NCI-H748 (cell line): Measurements from ENCODE around the gene ITSN1.
"Not testable (repeated sequence)": the region's sequence is repeated elsewhere in the genome, so short reads cannot be mapped to it uniquely, and the experiment has no call there.

Source experiments
- DNase-seq: peaks from one replicate; lab custom pipeline; 2025; ENCODE audit not compliant: unreplicated experiment; lab: John Stamatoyannopoulos, UW

The ITSN1 gene

GRCh38 chr21:33856893-33857527 is 214.7 kb downstream of the ITSN1 start:
- no peak for DNase-seq

- no peak for DNase-seq
Measured at GRCh38 chr21:33857846-33858666, 215.8 kb downstream of the ITSN1 start.

- DNase-seq = no peak
Measured at GRCh38 chr21:33858667-33859372, 216.5 kb downstream of the ITSN1 start.

- no peak for DNase-seq
Measured at GRCh38 chr21:33859373-33860102, 217.2 kb downstream of the ITSN1 start.

- no peak for DNase-seq
Measured at GRCh38 chr21:33860332-33860879, 218.1 kb downstream of the ITSN1 start.

- DNase-seq = no peak
Measured at GRCh38 chr21:33861125-33861524, 218.8 kb downstream of the ITSN1 start.

- not testable (repeated sequence) for DNase-seq
Measured at GRCh38 chr21:33863191-33863590, 220.9 kb downstream of the ITSN1 start.

GRCh38 chr21:33864150-33864549 is 221.8 kb downstream of the ITSN1 start:
- DNase-seq = no peak

- DNase-seq = no peak
Measured at GRCh38 chr21:33865176-33865575, 222.9 kb downstream of the ITSN1 start.

- no peak for DNase-seq
Measured at GRCh38 chr21:33865996-33866575, 223.8 kb downstream of the ITSN1 start.

- no peak for DNase-seq
Measured at GRCh38 chr21:33866826-33867225, 224.5 kb downstream of the ITSN1 start.

GRCh38 chr21:33867868-33868267 is 225.6 kb downstream of the ITSN1 start:
- DNase-seq = not testable (repeated sequence)

GRCh38 chr21:33869873-33870272 is 227.6 kb downstream of the ITSN1 start:
- no peak for DNase-seq

GRCh38 chr21:33870768-33871167 is 228.5 kb downstream of the ITSN1 start:
- no peak for DNase-seq

- DNase-seq = no peak
Measured at GRCh38 chr21:33871171-33871570, 228.9 kb downstream of the ITSN1 start.

- no peak for DNase-seq
Measured at GRCh38 chr21:33872881-33873515, 230.7 kb downstream of the ITSN1 start.

- DNase-seq = no peak
Measured at GRCh38 chr21:33874161-33874560, 231.9 kb downstream of the ITSN1 start.

GRCh38 chr21:33875026-33875695 is 232.9 kb downstream of the ITSN1 start:
- no peak for DNase-seq

- DNase-seq = no peak
Measured at GRCh38 chr21:33878824-33879223, 236.5 kb downstream of the ITSN1 start.

- DNase-seq = no peak
Measured at GRCh38 chr21:33880626-33881025, 238.3 kb downstream of the ITSN1 start.
